K562 (cell line): ENCODE results near the gene SP4. TPM values are rescaled to one million over a fixed set of nuclear protein-coding genes. Genes with fewer than 3 reads are reported as not detected.

Source experiments
- COPS2 ChIP-seq: fragments of 450-650 bp; conservative IDR thresholded peaks from 2 replicates; pipeline ENCODE4 v1.6.1; 2016; ENCODE audit warnings: mild to moderate bottlenecking, moderate library complexity
- DACH1 ChIP-seq: fragments of 450-650 bp; IDR thresholded peaks from 2 replicates; pipeline ENCODE4 v1.6.1; 2018; ENCODE audit not compliant: partially characterized antibody
- E2F3 ChIP-seq: fragments of 250-450 bp; sonication (Bioruptor Pico); IDR thresholded peaks from 2 replicates; pipeline ENCODE4 v1.4.0; 2020; ENCODE audit warnings: mild to moderate bottlenecking
- FIP1L1 ChIP-seq: fragments of 200-400 bp; formaldehyde crosslinking; IDR thresholded peaks from 2 replicates; pipeline ENCODE4 v1.6.1; 2018; ENCODE audit warnings: mild to moderate bottlenecking, low read depth, low read length; ENCODE audit not compliant: poor library complexity, severe bottlenecking
- FOXM1 ChIP-seq, 2 experiments: fragments of 450-650 bp in 1 of 2; sonication (generic) in 1 of 2; formaldehyde crosslinking in 1 of 2; IDR thresholded peaks; 2 replicates each; pipeline versions ENCODE4 v1.6.1 to v1.9.0; 2017 to 2022; ENCODE audit warnings: low read depth in 2 of 2, mild to moderate bottlenecking in 2 of 2, missing genetic modification reagents in 1 of 2, moderate library complexity in 1 of 2
- HCFC1 ChIP-seq: IDR thresholded peaks from 2 replicates; pipeline ENCODE4 v1.6.1; 2012; ENCODE audit warnings: low read depth, low read length, improper control_type of control experiment
- KDM4B ChIP-seq, 2 experiments: fragments of 450-650 bp in 1 of 2; sonication (generic) in 1 of 2; IDR thresholded peaks; 2 replicates each; pipeline ENCODE4 v1.6.1; 2016 to 2017; ENCODE audit warnings: borderline replicate concordance in 2 of 2, antibody characterized with exemption in 1 of 2, low read depth in 1 of 2, mild to moderate bottlenecking in 1 of 2
- NR2C1 ChIP-seq, 2 experiments: fragments of 450-650 bp; IDR thresholded peaks; 2 replicates each; pipeline ENCODE4 v1.6.1; 2017; ENCODE audit warnings: mild to moderate bottlenecking in 2 of 2, antibody characterized with exemption in 1 of 2, inconsistent platforms in 1 of 2, missing compliant biosample characterization in 1 of 2, missing genetic modification characterization in 1 of 2
- NR3C1 ChIP-seq: sonication (generic); formaldehyde crosslinking; IDR thresholded peaks from 2 replicates; pipeline ENCODE4 v1.8.1; 2022; ENCODE audit warnings: missing genetic modification reagents
- REST ChIP-seq, 2 experiments: fragments of 450-650 bp; formaldehyde crosslinking in 1 of 2; IDR thresholded peaks; 2 replicates each; pipeline versions ENCODE4 v1.4.0 to v1.6.1; 2014 to 2020; ENCODE audit warnings: mild to moderate bottlenecking in 2 of 2, borderline replicate concordance in 1 of 2, low read depth in 1 of 2
- SAP30 ChIP-seq: fragments of 200-600 bp; sonication (generic); IDR thresholded peaks from 2 replicates; pipeline ENCODE4 v1.6.1; 2012; ENCODE audit warnings: borderline replicate concordance, low read depth, mild to moderate bottlenecking, moderate library complexity, low read length, control low read depth, inconsistent platforms; ENCODE audit not compliant: insufficient read depth, poor library complexity, severe bottlenecking
- SIN3B ChIP-seq: fragments of 450-650 bp; IDR thresholded peaks from 2 replicates; pipeline ENCODE4 v1.6.1; 2017; ENCODE audit warnings: low read depth, mild to moderate bottlenecking, moderate library complexity
- ZBTB12 ChIP-seq: fragments of 250-450 bp; sonication (Bioruptor Pico); IDR thresholded peaks from 2 replicates; pipeline ENCODE4 v1.4.0; 2020
- ZNF311 ChIP-seq: fragments of 250-450 bp; sonication (Bioruptor Pico); IDR thresholded peaks from 2 replicates; pipeline ENCODE4 v1.4.0; 2020; ENCODE audit warnings: mild to moderate bottlenecking, moderate library complexity
- ZNF584 ChIP-seq: fragments of 200-800 bp; sonication (Bioruptor generic); IDR thresholded peaks from 2 replicates; pipeline ENCODE4 v1.6.1; 2016; ENCODE audit warnings: low read depth, mild to moderate bottlenecking, missing genetic modification characterization, missing compliant biosample characterization
- ZNF644 ChIP-seq: fragments of 200-800 bp; sonication (Bioruptor generic); IDR thresholded peaks from 2 replicates; pipeline ENCODE4 v1.6.1; 2016; ENCODE audit warnings: low read depth, missing genetic modification characterization, missing compliant biosample characterization
- polyA plus RNA-seq, 8 experiments: library from polyadenylated mRNA; depleted of rRNA in 4 of 8; stranded (reverse) in 5 of 8; unstranded in 3 of 8; fragments of >200 nt; fragmentation: Nextera tagmentation in 2 of 8; fragmentation: Illumina TruSeq in 1 of 8; extraction: Ambion mirVana in 2 of 8; extraction: Trizol in 1 of 8; gene quantifications; 2 replicates each; pipeline versions ENCODE4 v1.2.1 to v1.2.3, GENCODE V29; 2011 to 2014; ENCODE audit warnings: inconsistent platforms in 1 of 8, missing spikeins in 1 of 8
- total RNA-seq, 7 experiments: library from RNA; depleted of rRNA in 6 of 7; stranded (reverse); fragments of >200 nt in 6 of 7; fragmentation: Illumina TruSeq in 2 of 7; extraction: Trizol in 2 of 7; gene quantifications; 2 replicates each; pipeline versions ENCODE4 v1.2.1 to v1.2.3, GENCODE V29; 2011 to 2021; ENCODE audit warnings: low replicate concordance in 1 of 7

Gene SP4
- total and polyA plus RNA-seq, 9 of the 15 experiments (the other 6 are each of a cell fraction or from before 2014, with no cell fraction given): 2.4 to 9.4 (median 4.5) TPM

- peak; percentile 93 for TF ChIP-seq SAP30
- TF ChIP-seq REST (IDR thresholded peaks at IDR 0.05; ENCODE audit: borderline replicate concordance): no peak
- no peak; the same call in 1 of the 2 replicates for TF ChIP-seq REST (CRISPR knock-in tag; IDR thresholded peaks at IDR 0.05; ENCODE audit: low read depth)
- TF ChIP-seq SIN3B: no peak; the same call in 1 of the 2 replicates
- TF ChIP-seq COPS2: no peak
- peak; percentile 76 for TF ChIP-seq FIP1L1
- peak; percentile 94 for TF ChIP-seq HCFC1
- TF ChIP-seq E2F3: 0 out of 2 replicates have a peak, but pooled peaks have one; percentile 42
- no peak for TF ChIP-seq ZNF644
- no peak for TF ChIP-seq ZNF584 (CRISPR knock-in tag)
- no peak for TF ChIP-seq ZBTB12 (CRISPR knock-in tag)
- peak in 1 of 2 experiments; percentile 38; a peak in 1 of 4 replicates for TF ChIP-seq KDM4B (IDR thresholded peaks at IDR 0.05; ENCODE audit: borderline replicate concordance in 2 of 2, low read depth in 1 of 2)
- no peak for TF ChIP-seq NR3C1
- TF ChIP-seq ZNF311 (CRISPR knock-in tag): no peak
- TF ChIP-seq NR2C1 (IDR thresholded peaks at IDR 0.05): no peak
- 0 out of 2 replicates have a peak, but pooled peaks have one; percentile 30 for TF ChIP-seq NR2C1 (tag; IDR thresholded peaks at IDR 0.05)
- no peak for TF ChIP-seq DACH1
- no peak for TF ChIP-seq FOXM1 (IDR thresholded peaks at IDR 0.05; ENCODE audit: low read depth)
- no peak for TF ChIP-seq FOXM1 (CRISPR knock-in tag; IDR thresholded peaks at IDR 0.05; ENCODE audit: low read depth)
These were observed 557 bp upstream of the SP4 start (continued) for GRCh38 chr7:21427182-21427870.
